HG03139 (cell line): ENCODE measurements around the gene PGS1.

Experiments used
- ATAC-seq: cut with Tn5 transposase; IDR thresholded peaks from one replicate; pipeline ENCODE4 v1.9.1; 2021; ENCODE audit not compliant: unreplicated experiment

PGS1 gene

DNA sequence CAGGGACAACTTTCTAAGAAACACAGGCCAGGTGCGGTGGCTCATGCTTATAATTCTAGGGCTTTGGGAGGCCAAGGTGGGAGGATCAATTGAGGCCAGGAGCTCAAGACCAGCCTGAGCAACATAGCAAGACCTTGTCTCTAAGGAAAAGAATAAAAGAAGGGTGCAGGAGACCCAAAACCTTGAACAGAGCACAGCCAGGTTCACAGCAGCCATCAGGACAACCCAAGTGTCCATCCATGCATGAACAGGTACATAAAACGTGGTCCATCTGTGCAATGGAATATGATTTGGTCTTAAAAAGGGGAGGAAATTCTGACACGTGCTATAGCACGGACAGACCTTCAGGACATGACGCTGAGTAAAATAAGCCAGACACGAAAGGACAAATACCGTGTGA lies 91.0 kb downstream of the PGS1 start:
- ATAC-seq = no peak

- no peak for ATAC-seq
Measured at GRCh38 chr17:78471635-78472034, 93.2 kb downstream of the PGS1 start.

DNA sequence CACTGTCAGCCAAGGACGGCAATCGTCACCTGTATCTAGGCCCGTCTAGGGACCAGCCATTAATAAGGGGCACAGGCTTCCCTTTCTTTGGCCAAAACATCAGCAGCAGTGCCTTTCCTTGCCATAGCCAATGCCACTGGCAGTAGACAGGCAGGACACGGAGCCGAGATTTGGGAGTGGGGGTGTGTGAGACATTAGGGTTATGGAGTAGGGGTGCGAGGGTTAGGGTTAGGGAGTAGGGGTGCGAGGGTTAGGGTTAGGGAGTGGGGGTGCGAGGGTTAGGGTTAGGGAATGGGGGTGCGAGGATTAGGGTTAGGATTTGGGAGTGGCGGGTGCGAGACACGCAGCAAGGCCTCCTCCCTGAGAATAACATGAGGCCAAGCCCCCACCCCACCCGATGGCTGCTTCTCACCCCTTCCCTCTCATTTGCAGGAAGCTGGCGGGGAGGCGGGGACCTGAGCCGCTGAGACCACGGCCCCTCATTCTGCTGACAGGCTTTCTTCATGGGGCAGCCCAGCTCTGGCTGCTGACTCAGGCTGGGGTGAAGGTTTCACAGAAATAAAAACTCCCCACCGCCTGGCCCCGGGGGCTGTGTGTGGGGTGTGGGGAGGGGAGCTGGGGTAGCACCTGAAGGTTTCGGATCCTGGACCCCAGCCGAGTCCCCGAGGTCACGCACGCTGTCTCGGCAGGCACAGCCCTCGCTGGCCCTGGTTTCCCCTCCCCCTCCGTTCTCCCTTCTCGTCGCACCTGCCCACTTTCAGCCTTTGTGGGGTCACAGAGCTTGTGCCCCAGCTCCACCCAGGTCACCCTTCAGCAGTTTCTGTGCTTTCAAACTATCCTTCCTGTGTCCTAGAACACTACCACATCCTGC lies 93.8 kb downstream of the PGS1 start:
- ATAC-seq = no peak

- no peak for ATAC-seq
Measured at GRCh38 chr17:78473951-78474613, 95.6 kb downstream of the PGS1 start.
